GM23248 (cell line): ENCODE measurements around the gene SCYGR3.

ENCODE experiments used
- EZH2 ChIP-seq: fragments of 200-600 bp; sonication (generic); IDR thresholded peaks from 2 replicates; pipeline ENCODE4 v1.6.1; 2018; ENCODE audit warnings: antibody characterized with exemption, mild to moderate bottlenecking; ENCODE audit not compliant: insufficient read depth, poor library complexity, severe bottlenecking
- EZH2phosphoT487 ChIP-seq: fragments of 200-600 bp; sonication (generic); IDR thresholded peaks from 2 replicates; pipeline ENCODE4 v1.6.1; 2018; ENCODE audit warnings: antibody characterized with exemption, moderate library complexity, mild to moderate bottlenecking, low read depth; ENCODE audit not compliant: insufficient read depth

- no peak for TF ChIP-seq EZH2
- no peak for TF ChIP-seq EZH2phosphoT487
Measured at GRCh38 chr2:227612546-227613271, 1.9 kb downstream of the SCYGR3 start.
